HepG2 (cell line): Measurements from ENCODE around the gene DMXL2. TPM values are rescaled to one million over a fixed set of nuclear protein-coding genes. Genes with fewer than 3 reads are reported as not detected.

Experiments
- AFF4 ChIP-seq: sonication (generic); formaldehyde crosslinking; IDR thresholded peaks from 2 replicates; pipeline ENCODE4 v1.4.0; 2020; ENCODE audit warnings: missing genetic modification reagents
- ARNTL ChIP-seq: sonication (generic); formaldehyde crosslinking; IDR thresholded peaks from 2 replicates; pipeline ENCODE4 v1.4.0; 2020; ENCODE audit warnings: mild to moderate bottlenecking, missing genetic modification reagents
- CCAR2 ChIP-seq: fragments of 200-400 bp; formaldehyde crosslinking; optimal IDR thresholded peaks from 2 replicates; pipeline ENCODE3; 2018; ENCODE audit warnings: low read depth, mild to moderate bottlenecking, low read length, moderate library complexity
- HMG20A ChIP-seq: IDR thresholded peaks from 2 replicates; pipeline ENCODE4 v1.6.1; 2016; ENCODE audit warnings: borderline replicate concordance
- NR0B2 ChIP-seq: sonication (generic); formaldehyde crosslinking; IDR thresholded peaks from 2 replicates; pipeline ENCODE4 v1.4.0; 2020; ENCODE audit warnings: mild to moderate bottlenecking, missing genetic modification reagents
- RORA ChIP-seq: sonication (generic); formaldehyde crosslinking; IDR thresholded peaks from 2 replicates; pipeline ENCODE4 v1.5.0; 2020; ENCODE audit warnings: mild to moderate bottlenecking, missing genetic modification reagents, moderate library complexity
- TCF7L2 ChIP-seq: IDR thresholded peaks from 2 replicates; pipeline ENCODE4 v1.6.1; 2011; ENCODE audit warnings: mild to moderate bottlenecking, low read depth, low read length, moderate library complexity
- ZNF572 ChIP-seq: sonication (generic); formaldehyde crosslinking; IDR thresholded peaks from 2 replicates; pipeline ENCODE4 v1.5.1; 2020; ENCODE audit warnings: mild to moderate bottlenecking, missing genetic modification reagents
- polyA plus RNA-seq, 8 experiments: library from polyadenylated mRNA; depleted of rRNA in 3 of 8; stranded (reverse) in 7 of 8; unstranded in 1 of 8; fragments of >200 nt; fragmentation: Illumina TruSeq in 4 of 8; extraction: Trizol in 4 of 8; gene quantifications; 2 replicates each; pipeline versions ENCODE4 v1.2.1 to v1.2.3, GENCODE V29; 2011 to 2016; ENCODE audit warnings: low read depth in 4 of 8, missing spikeins in 1 of 8, mixed read lengths in 1 of 8; ENCODE audit not compliant: insufficient read depth in 1 of 8
- total RNA-seq, 5 experiments: library from RNA; depleted of rRNA; stranded (reverse); fragments of >200 nt; fragmentation: Illumina TruSeq; extraction: Trizol; gene quantifications; 2 replicates each; pipeline ENCODE4 v1.2.3, GENCODE V29; 2016; ENCODE audit warnings: low read depth in 1 of 5
- TF ChIP-seq, protein P1 (sequence below): sonication (generic); formaldehyde crosslinking; IDR thresholded peaks from 2 replicates; pipeline ENCODE4 v1.4.0; 2020; ENCODE audit warnings: missing genetic modification reagents, borderline replicate concordance
- TF ChIP-seq, protein P2 (sequence below), 2 experiments: fragments of 450-650 bp in 1 of 2; sonication (generic) in 1 of 2; formaldehyde crosslinking in 1 of 2; IDR thresholded peaks; 2 replicates each; pipeline versions ENCODE4 v1.6.1 to v1.8.0; 2016 to 2022; ENCODE audit warnings: antibody characterized with exemption in 1 of 2, mild to moderate bottlenecking in 1 of 2, missing genetic modification reagents in 1 of 2

Gene DMXL2
- total and polyA plus RNA-seq, 2 of the 13 experiments (the other 11 are each of a cell fraction or from before 2014, with no cell fraction given) = 11.6 to 15.3 TPM

GRCh38 chr15:51483985-51484384, 138.6 kb downstream of the DMXL2 start (continued):
- TF ChIP-seq, protein P1, sequence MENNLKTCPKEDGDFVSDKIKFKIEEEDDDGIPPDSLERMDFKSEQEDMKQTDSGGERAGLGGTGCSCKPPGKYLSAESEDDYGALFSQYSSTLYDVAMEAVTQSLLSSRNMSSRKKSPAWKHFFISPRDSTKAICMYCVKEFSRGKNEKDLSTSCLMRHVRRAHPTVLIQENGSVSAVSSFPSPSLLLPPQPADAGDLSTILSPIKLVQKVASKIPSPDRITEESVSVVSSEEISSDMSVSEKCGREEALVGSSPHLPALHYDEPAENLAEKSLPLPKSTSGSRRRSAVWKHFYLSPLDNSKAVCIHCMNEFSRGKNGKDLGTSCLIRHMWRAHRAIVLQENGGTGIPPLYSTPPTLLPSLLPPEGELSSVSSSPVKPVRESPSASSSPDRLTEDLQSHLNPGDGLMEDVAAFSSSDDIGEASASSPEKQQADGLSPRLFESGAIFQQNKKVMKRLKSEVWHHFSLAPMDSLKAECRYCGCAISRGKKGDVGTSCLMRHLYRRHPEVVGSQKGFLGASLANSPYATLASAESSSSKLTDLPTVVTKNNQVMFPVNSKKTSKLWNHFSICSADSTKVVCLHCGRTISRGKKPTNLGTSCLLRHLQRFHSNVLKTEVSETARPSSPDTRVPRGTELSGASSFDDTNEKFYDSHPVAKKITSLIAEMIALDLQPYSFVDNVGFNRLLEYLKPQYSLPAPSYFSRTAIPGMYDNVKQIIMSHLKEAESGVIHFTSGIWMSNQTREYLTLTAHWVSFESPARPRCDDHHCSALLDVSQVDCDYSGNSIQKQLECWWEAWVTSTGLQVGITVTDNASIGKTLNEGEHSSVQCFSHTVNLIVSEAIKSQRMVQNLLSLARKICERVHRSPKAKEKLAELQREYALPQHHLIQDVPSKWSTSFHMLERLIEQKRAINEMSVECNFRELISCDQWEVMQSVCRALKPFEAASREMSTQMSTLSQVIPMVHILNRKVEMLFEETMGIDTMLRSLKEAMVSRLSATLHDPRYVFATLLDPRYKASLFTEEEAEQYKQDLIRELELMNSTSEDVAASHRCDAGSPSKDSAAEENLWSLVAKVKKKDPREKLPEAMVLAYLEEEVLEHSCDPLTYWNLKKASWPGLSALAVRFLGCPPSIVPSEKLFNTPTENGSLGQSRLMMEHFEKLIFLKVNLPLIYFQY = no peak
- TF ChIP-seq, protein P2, sequence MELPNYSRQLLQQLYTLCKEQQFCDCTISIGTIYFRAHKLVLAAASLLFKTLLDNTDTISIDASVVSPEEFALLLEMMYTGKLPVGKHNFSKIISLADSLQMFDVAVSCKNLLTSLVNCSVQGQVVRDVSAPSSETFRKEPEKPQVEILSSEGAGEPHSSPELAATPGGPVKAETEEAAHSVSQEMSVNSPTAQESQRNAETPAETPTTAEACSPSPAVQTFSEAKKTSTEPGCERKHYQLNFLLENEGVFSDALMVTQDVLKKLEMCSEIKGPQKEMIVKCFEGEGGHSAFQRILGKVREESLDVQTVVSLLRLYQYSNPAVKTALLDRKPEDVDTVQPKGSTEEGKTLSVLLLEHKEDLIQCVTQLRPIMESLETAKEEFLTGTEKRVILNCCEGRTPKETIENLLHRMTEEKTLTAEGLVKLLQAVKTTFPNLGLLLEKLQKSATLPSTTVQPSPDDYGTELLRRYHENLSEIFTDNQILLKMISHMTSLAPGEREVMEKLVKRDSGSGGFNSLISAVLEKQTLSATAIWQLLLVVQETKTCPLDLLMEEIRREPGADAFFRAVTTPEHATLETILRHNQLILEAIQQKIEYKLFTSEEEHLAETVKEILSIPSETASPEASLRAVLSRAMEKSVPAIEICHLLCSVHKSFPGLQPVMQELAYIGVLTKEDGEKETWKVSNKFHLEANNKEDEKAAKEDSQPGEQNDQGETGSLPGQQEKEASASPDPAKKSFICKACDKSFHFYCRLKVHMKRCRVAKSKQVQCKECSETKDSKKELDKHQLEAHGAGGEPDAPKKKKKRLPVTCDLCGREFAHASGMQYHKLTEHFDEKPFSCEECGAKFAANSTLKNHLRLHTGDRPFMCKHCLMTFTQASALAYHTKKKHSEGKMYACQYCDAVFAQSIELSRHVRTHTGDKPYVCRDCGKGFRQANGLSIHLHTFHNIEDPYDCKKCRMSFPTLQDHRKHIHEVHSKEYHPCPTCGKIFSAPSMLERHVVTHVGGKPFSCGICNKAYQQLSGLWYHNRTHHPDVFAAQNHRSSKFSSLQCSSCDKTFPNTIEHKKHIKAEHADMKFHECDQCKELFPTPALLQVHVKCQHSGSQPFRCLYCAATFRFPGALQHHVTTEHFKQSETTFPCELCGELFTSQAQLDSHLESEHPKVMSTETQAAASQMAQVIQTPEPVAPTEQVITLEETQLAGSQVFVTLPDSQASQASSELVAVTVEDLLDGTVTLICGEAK (IDR thresholded peaks at IDR 0.05) = no peak
- TF ChIP-seq, protein P2 (CRISPR knock-in tag; IDR thresholded peaks at IDR 0.05) = no peak
- no peak for TF ChIP-seq ARNTL (CRISPR knock-in tag)
- TF ChIP-seq CCAR2 = no peak
- no peak for TF ChIP-seq RORA (CRISPR knock-in tag)
- no peak for TF ChIP-seq TCF7L2
- no peak for TF ChIP-seq HMG20A (CRISPR knock-in tag)
- TF ChIP-seq NR0B2 = no peak
- TF ChIP-seq ZNF572 (CRISPR knock-in tag) = no peak
- TF ChIP-seq AFF4 (CRISPR knock-in tag) = no peak
